ENCODE data around the gene SRPK2. TPM values are rescaled to one million over a fixed set of nuclear protein-coding genes. Genes with fewer than 3 reads are reported as not detected.
A peak's percentile ranks its signal among the peaks of the same experiment; 100 is the strongest.
"Not testable (repeated sequence)": the region's sequence is repeated elsewhere in the genome, so short reads cannot be mapped to it uniquely, and the experiment has no call there.

SRPK2 gene
- 21.1 TPM for polyA plus RNA-seq (2012; ENCODE audit: missing spikeins)

GRCh38 chr7:105388356-105389087, at the start of gene SRPK2:
SRPK2 (minus strand) TSS chr7:105388921.
- FAIRE-seq (no peak), DNase-seq (ENCODE audit: insufficient read length) (peak; percentile 72)
- TF ChIP-seq TAF1 (IDR thresholded peaks at IDR 0.05; ENCODE audit: borderline replicate concordance, low read depth, low read length) (no peak), POLR2A (IDR thresholded peaks at IDR 0.05; ENCODE audit: low read depth, low read length) (no peak), POLR2AphosphoS5 (IDR thresholded peaks at IDR 0.05; ENCODE audit: low read depth, low read length) (no peak)

DNA sequence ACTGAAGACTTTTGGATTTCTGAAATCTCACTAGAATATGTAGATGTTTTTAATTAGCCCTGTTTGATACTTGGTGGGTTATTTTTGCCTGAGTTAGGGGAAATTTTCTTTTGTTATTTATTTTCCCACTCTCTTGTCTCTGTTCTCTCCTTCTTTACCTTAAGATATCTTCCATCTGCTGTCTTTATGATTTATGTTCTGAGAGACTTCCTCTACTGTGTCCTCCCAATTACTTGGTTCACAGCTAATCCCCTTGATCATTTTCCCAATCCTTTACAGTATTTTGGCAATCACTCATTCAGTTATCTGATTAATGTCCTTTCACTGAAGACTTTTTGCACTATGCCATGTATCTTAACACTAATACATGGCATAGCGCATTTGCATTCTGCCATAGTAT, 49.5 kb upstream of the SRPK2 start:
- DNase-seq (ENCODE audit: insufficient read length) = no peak
- TF ChIP-seq POLR2A (IDR thresholded peaks at IDR 0.05; ENCODE audit: low read depth, low read length) = no peak
- no peak for FAIRE-seq

- FAIRE-seq; DNase-seq (ENCODE audit: insufficient read length): not testable (repeated sequence)
Measured at GRCh38 chr7:105437356-105437755, 48.6 kb upstream of the SRPK2 start.

GRCh38 chr7:105429746-105430612, 41.3 kb upstream of the SRPK2 start:
- FAIRE-seq = no peak
- TF ChIP-seq POLR2AphosphoS5 (IDR thresholded peaks at IDR 0.05; ENCODE audit: low read depth, low read length) = no peak
- no peak for DNase-seq (ENCODE audit: insufficient read length)

DNA sequence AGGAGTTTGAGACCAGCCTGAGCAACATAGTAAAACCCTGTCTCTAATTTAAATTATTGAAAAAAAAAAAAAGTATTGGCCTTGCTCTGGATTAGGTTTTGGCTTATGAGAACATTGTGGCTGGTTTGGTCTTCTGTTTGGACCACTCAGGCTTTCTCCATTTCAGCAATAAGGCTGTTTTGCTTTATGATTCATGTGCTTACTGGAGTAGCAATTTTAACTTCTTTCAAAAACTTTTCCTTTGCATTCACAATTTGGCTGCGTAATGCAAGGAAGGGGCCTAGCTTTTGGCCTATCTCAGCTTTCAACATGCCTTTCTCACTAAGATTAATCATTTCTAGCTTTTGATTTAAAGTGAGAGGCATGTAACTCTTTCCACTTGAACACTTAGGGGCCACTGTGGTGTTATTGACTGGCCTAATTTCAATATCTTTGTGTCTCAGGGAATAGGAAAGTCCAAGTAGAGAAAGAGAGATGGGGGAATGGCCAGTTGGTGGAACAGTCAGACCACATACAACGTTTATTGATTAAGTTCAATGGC, 38.0 kb upstream of the SRPK2 start:
- TF ChIP-seq POLR2AphosphoS5 (IDR thresholded peaks at IDR 0.05; ENCODE audit: low read depth, low read length) = no peak
- TF ChIP-seq TAF1 (IDR thresholded peaks at IDR 0.05; ENCODE audit: borderline replicate concordance, low read depth, low read length) = no peak
- TF ChIP-seq POLR2A (IDR thresholded peaks at IDR 0.05; ENCODE audit: low read depth, low read length) = no peak

GRCh38 chr7:105423987-105424386, 35.3 kb upstream of the SRPK2 start:
- DNase-seq (ENCODE audit: insufficient read length) (no peak), FAIRE-seq (no peak)
- TF ChIP-seq POLR2A (IDR thresholded peaks at IDR 0.05; ENCODE audit: low read depth, low read length) = no peak
- TF ChIP-seq POLR2AphosphoS5 (IDR thresholded peaks at IDR 0.05; ENCODE audit: low read depth, low read length) = no peak
- no peak for TF ChIP-seq TAF1 (IDR thresholded peaks at IDR 0.05; ENCODE audit: borderline replicate concordance, low read depth, low read length)

More for the DNA sequence above, 38.0 kb upstream of the SRPK2 start:
- DNase-seq (ENCODE audit: insufficient read length) = no peak
- no peak for FAIRE-seq

- no peak for FAIRE-seq
- TF ChIP-seq POLR2A (IDR thresholded peaks at IDR 0.05; ENCODE audit: low read depth, low read length) = no peak
- no peak for TF ChIP-seq POLR2AphosphoS5 (IDR thresholded peaks at IDR 0.05; ENCODE audit: low read depth, low read length)
- no peak for TF ChIP-seq TAF1 (IDR thresholded peaks at IDR 0.05; ENCODE audit: borderline replicate concordance, low read depth, low read length)
- no peak for DNase-seq (ENCODE audit: insufficient read length)
Measured at GRCh38 chr7:105413887-105414437, 25.2 kb upstream of the SRPK2 start.

DNA sequence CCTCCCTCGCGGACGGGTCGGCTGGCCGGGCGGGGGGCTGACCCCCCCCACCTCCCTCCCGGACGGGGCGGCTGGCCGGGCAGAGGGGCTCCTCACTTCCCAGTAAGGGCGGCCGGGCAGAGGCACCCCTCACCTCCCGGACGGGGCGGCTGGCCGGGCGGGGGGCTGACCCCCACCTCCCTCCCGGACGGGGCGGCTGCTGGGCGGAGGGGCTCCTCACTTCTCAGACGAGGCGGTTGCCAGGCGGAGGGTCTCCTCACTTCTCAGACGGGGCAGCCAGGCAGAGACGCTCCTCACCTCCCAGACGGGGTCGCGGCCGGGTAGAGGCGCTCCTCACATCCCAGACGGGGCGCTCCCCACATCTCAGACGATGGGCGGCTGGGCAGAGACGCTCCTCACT, 22.1 kb upstream of the SRPK2 start:
- DNase-seq (ENCODE audit: insufficient read length); FAIRE-seq: not testable (repeated sequence)

DNA sequence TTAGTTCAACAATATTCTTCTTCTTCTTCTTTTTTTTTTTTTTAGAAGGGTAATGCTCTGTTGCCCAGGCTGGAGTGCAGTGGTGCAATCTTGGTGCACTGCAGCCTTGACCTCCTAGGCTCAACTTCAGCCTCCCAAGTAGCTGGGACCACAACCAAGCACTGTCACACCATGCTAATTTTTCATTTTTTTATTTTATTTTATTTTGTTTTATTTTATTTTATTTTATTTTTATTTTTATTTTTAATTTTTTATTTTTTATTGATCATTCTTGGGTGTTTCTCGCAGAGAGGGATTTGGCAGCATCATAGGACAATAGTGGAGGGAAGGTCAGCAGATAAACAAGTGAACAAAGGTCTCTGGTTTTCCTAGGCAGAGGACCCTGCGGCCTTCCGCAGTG, 21.1 kb upstream of the SRPK2 start:
- not testable (repeated sequence) for FAIRE-seq; DNase-seq (ENCODE audit: insufficient read length)

DNA sequence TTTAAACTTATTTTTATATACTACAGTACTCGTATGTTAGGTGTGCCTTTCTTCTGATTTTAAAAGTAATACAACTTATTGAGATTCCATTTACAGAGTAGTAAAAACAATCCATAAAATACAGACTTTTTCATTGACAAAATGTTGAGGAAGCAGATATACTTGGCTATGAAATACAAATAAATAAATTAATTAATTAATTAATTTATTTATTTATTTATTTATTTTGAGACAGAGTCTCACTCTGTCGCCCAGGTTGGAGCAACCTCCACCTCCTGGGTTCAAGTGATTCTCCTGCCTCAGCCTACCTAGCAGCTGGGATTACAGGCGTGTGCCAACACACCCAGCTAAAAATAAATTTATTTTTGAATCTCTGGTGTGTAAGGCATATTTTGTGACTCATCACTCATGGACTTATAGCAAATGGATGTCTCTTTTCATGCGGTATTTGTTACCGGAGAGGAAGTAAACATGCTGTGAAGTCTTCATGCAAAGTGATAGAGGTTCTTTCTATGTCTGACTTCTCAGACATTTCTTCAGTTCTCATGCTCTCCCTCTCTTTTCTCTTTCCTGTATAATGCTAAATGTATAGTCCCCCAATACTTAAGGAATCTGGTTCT, 20.2 kb upstream of the SRPK2 start:
- TF ChIP-seq TAF1 (IDR thresholded peaks at IDR 0.05; ENCODE audit: borderline replicate concordance, low read depth, low read length) = no peak
- no peak for TF ChIP-seq POLR2AphosphoS5 (IDR thresholded peaks at IDR 0.05; ENCODE audit: low read depth, low read length)
- TF ChIP-seq POLR2A (IDR thresholded peaks at IDR 0.05; ENCODE audit: low read depth, low read length) = no peak
- DNase-seq (ENCODE audit: insufficient read length) (no peak), FAIRE-seq (no peak)

DNA sequence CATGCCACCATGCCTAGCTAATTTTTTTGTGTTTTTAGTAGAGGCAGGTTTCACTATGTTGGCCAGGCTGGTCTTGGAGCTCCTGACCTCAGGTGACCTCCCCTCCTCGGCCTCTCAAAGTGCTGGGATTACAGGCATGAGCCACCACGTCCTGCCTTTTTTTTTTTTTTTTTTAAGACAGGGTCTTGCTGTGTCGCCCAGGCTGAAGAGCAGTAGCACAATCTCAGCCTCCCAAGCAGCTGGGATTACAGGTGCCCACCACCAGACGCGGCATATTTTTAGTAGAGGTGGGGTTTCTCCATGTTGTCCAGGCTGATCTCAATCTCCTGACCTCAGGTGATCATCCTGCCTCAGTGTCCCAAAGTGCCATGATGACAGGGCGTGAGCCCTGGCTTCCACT, 14.4 kb upstream of the SRPK2 start:
- TF ChIP-seq TAF1 (IDR thresholded peaks at IDR 0.05; ENCODE audit: borderline replicate concordance, low read depth, low read length) (no peak), POLR2A (IDR thresholded peaks at IDR 0.05; ENCODE audit: low read depth, low read length) (no peak), POLR2AphosphoS5 (IDR thresholded peaks at IDR 0.05; ENCODE audit: low read depth, low read length) (no peak)
- no peak for DNase-seq (ENCODE audit: insufficient read length)
- FAIRE-seq = no peak

All from GM12892 (cell line).